Fibroblast of mammary gland (primary cell): Measurements from ENCODE around the gene CHAF1A.

Experiments
- DNase-seq: peaks from one replicate; pipeline ENCODE4 v3.0.0-alpha.2; 2010; ENCODE audit warnings: low read depth
- H3K4me3 ChIP-seq: 2 replicates; pipeline ENCODE4 v1.5.1; 2011; ENCODE audit warnings: low read depth, mild to moderate bottlenecking, low read length, moderate library complexity; ENCODE audit not compliant: control insufficient read depth
- CTCF ChIP-seq: conservative IDR thresholded peaks from 2 replicates; pipeline ENCODE4 v1.5.1; 2011; ENCODE audit warnings: low read depth, low read length, inconsistent platforms; ENCODE audit not compliant: control insufficient read depth, insufficient read depth

CHAF1A gene

GRCh38 chr19:4473011-4473762 lies 70.7 kb downstream of the CHAF1A start:
- DNase-seq: no peak
- peak overlapping the region; percentile 72 for H3K4me3 ChIP-seq
- no peak for TF ChIP-seq CTCF

GRCh38 chr19:4473763-4474513 lies 71.5 kb downstream of the CHAF1A start:
- TF ChIP-seq CTCF: no peak
- DNase-seq: no peak
- peak overlapping the region; percentile 72 for H3K4me3 ChIP-seq

- peak; percentile 55 for DNase-seq
- TF ChIP-seq CTCF: no peak
- H3K4me3 ChIP-seq: peak overlapping the region; percentile 72
Observed at GRCh38 chr19:4474514-4475022, 72.1 kb downstream of the CHAF1A start.

GRCh38 chr19:4477034-4477801 lies 74.8 kb downstream of the CHAF1A start:
- DNase-seq: no peak
- no peak overlapping the region for H3K4me3 ChIP-seq
- TF ChIP-seq CTCF: no peak

GRCh38 chr19:4482721-4483364 lies 80.4 kb downstream of the CHAF1A start:
- DNase-seq: no peak
- H3K4me3 ChIP-seq: no peak overlapping the region
- TF ChIP-seq CTCF: no peak

- DNase-seq: no peak
- TF ChIP-seq CTCF: no peak
- no peak overlapping the region for H3K4me3 ChIP-seq
Observed at GRCh38 chr19:4483385-4483784, 80.9 kb downstream of the CHAF1A start.
